Vagina (tissue), 2 donors: ENCODE results near the gene GSDME.

ENCODE experiments used
- POLR2A ChIP-seq, 2 donors: fragments of 450-650 bp; IDR thresholded peaks; one replicate each; pipeline ENCODE4 v1.6.1; 2017; ENCODE audit warnings: antibody characterized with exemption in 2 of 2, mild to moderate bottlenecking in 2 of 2, moderate library complexity in 2 of 2
- POLR2AphosphoS5 ChIP-seq, 2 donors: sonication (generic); formaldehyde crosslinking; IDR thresholded peaks; one replicate each; pipeline ENCODE4 v1.9.0; 2017; ENCODE audit warnings: antibody characterized with exemption in 2 of 2, mild to moderate bottlenecking in 2 of 2, low read depth in 1 of 2; ENCODE audit not compliant: insufficient read depth in 1 of 2
- TF ChIP-seq, protein P1 (sequence below), 3 experiments: fragments of 450-650 bp in 2 of 3; fragments of 200-600 bp in 1 of 3; sonication (generic) in 1 of 3; IDR thresholded peaks; one replicate each; pipeline ENCODE4 v1.5.1; 2017 to 2019; ENCODE audit warnings: antibody characterized with exemption in 3 of 3, mild to moderate bottlenecking in 2 of 3, moderate library complexity in 2 of 3

DNA sequence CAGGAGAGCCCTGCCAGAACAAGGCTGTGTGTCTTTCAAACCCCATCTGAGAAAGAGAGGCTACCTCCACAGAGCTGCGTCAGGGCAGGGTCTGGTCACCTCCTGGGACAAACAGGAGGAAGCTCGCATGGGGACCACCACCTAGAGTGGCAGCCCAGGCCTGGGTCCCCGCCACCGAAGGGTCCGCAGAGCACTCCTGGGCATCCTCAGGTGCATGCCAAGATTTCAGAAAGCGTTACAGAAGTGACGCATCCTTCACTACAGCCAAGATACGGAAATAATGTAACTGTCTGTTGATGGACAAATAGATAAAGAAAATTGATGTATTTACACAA is 42.6 kb downstream of the GSDME start:
- TF ChIP-seq, protein P1, sequence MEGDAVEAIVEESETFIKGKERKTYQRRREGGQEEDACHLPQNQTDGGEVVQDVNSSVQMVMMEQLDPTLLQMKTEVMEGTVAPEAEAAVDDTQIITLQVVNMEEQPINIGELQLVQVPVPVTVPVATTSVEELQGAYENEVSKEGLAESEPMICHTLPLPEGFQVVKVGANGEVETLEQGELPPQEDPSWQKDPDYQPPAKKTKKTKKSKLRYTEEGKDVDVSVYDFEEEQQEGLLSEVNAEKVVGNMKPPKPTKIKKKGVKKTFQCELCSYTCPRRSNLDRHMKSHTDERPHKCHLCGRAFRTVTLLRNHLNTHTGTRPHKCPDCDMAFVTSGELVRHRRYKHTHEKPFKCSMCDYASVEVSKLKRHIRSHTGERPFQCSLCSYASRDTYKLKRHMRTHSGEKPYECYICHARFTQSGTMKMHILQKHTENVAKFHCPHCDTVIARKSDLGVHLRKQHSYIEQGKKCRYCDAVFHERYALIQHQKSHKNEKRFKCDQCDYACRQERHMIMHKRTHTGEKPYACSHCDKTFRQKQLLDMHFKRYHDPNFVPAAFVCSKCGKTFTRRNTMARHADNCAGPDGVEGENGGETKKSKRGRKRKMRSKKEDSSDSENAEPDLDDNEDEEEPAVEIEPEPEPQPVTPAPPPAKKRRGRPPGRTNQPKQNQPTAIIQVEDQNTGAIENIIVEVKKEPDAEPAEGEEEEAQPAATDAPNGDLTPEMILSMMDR (IDR thresholded peaks at IDR 0.05), result no peak
- no peak for TF ChIP-seq POLR2AphosphoS5 (IDR thresholded peaks at IDR 0.05; ENCODE audit: insufficient read depth in 1 of 2, low read depth in 1 of 2)
- no peak for TF ChIP-seq POLR2A (IDR thresholded peaks at IDR 0.05)
